A549 treated with CpdA at 1 μM for 4 hours (cell line): ENCODE measurements around the gene NCBP2L. TPM values are rescaled to one million over a fixed set of nuclear protein-coding genes. Genes with fewer than 3 reads are reported as not detected.

Experiments
- total RNA-seq: library from RNA; stranded (reverse); fragments of 200-300 nt; extraction: Qiagen RNA extraction; gene quantifications from 5 replicates; pipeline ENCODE4 v1.2.3, GENCODE V29; 2022; ENCODE audit warnings: low read depth

The NCBP2L gene
- not detected in 5 replicates for total RNA-seq

DNA sequence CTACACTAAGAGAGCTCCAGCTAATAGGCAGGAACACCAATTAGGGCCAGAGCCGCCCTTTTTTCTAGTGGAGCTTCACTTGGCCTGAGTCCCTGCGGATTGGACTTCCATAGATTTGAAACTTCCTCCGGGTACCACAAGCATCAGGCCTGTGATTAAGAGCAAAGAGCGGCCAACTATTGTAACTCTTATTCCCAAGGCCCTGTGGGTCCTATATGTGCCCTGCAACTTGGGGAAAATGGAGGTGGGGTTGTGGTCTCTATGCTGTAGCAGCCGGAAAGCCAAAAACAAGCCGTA, at the start of gene NCBP2L:
Gene NCBP2L, plus strand, starts transcription at position 198 of the 297 bp plus-strand sequence. CDS start 16,488 bp downstream, outside the sequence.

GRCh38 chrX:107775734-107776511, 1.6 kb upstream of the NCBP2L start, which contains the start of gene TSC22D3:
Gene TSC22D3 (minus strand): TSS chrX:107775787. CDS start chrX:107775419, 368 bp downstream.

DNA sequence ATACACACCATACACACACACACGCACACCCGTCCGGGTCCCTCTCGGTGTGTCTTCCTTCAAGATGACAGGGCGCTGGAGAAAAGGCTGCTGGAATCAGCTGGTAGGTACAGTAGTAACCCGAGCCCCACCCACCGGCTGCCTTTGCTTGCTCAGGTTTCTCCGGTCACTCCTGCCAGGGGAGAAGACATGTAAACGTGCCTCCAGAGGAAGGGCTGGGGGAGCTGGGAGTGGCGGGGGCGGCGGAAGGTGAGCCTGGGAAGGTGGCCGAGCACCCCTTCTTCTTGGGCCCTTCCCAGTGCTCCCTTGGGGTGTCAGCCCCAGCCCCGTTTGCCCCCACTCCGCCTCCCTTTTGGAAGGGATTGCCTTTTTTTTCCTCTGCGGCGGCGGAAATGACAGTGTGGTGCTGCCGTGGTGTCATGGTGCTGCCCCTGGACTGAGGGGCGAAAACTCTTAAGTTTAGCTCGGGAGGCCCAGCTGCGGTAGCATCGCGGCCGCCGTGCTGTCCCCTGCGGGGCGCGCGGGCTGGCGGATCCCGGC, 48.2 kb downstream of the NCBP2L start, which contains the start of gene MID2:
Gene MID2, plus strand, starts transcription at position 169 of the 540 bp plus-strand sequence. CDS start 561 bp downstream, outside the sequence.

Other genes starting within 250 kb of the NCBP2L start
- gene PRPS1, start 149.2 kb upstream of the NCBP2L start, total RNA-seq, result 95.9 to 111 TPM (median 99.8 TPM) in 5 replicates
- 18.2 to 23.7 TPM (median 21.3 TPM) in 5 replicates for gene TSC22D3, start 1.9 kb upstream of the NCBP2L start, total RNA-seq
- 6.5 to 8.1 TPM (median 6.6 TPM) in 5 replicates for gene MID2, start 48.1 kb downstream of the NCBP2L start, total RNA-seq
- gene TEX13B, start 204.6 kb downstream of the NCBP2L start, total RNA-seq, result 0.06 TPM in 1 of 5 replicates, not detected in the others